Sigmoid colon (tissue), 7 donors: ENCODE results near the gene SPATA31C2. TPM values are rescaled to one million over a fixed set of nuclear protein-coding genes. Genes with fewer than 3 reads are reported as not detected.
"Not testable (repeated sequence)": the region's sequence is repeated elsewhere in the genome, so short reads cannot be mapped to it uniquely, and the experiment has no call there.

Source experiments
- DNase-seq: peaks from one replicate; pipeline ENCODE4 v3.0.0-alpha.2; 2019
- H3K27ac ChIP-seq, 4 donors: fragments of 200-600 bp; sonication (generic); one replicate each; pipeline ENCODE4 v1.5.1; 2016 to 2019; ENCODE audit warnings: mild to moderate bottlenecking in 1 of 4
- H3K27me3 ChIP-seq, 3 donors: fragments of 200-600 bp; sonication (generic); one replicate each; pipeline ENCODE4 v1.5.1; 2019; ENCODE audit warnings: mild to moderate bottlenecking in 1 of 3
- H3K36me3 ChIP-seq, 4 donors: fragments of 200-600 bp; sonication (generic); one replicate each; pipeline ENCODE4 v1.5.1; 2016 to 2019
- H3K4me1 ChIP-seq, 4 donors: fragments of 200-600 bp; sonication (generic); one replicate each; pipeline ENCODE4 v1.5.1; 2017 to 2019
- H3K4me3 ChIP-seq, 4 donors: fragments of 200-600 bp; sonication (generic); one replicate each; pipeline ENCODE4 v1.5.1; 2017 to 2019; ENCODE audit warnings: mild to moderate bottlenecking in 2 of 4, moderate library complexity in 1 of 4
- H3K9me3 ChIP-seq, 4 donors: fragments of 200-600 bp in 3 of 4; sonication (generic) in 3 of 4; one replicate each; pipeline versions ENCODE4 v1.5.1 to v1.6.1; 2013 to 2019
- CTCF ChIP-seq, 4 experiments: fragments of 450-650 bp in 3 of 4; fragments of 200-600 bp in 1 of 4; IDR thresholded peaks; one replicate each; pipeline ENCODE4 v1.5.1; 2016 to 2019; ENCODE audit warnings: antibody characterized with exemption in 4 of 4, mild to moderate bottlenecking in 3 of 4, moderate library complexity in 2 of 4
- EP300 ChIP-seq, 4 donors: sonication (generic); formaldehyde crosslinking; IDR thresholded peaks; one replicate each; pipeline ENCODE4 v1.6.1; 2017; ENCODE audit warnings: antibody characterized with exemption in 4 of 4
- POLR2A ChIP-seq, 2 donors: fragments of 450-650 bp; IDR thresholded peaks; one replicate each; pipeline ENCODE4 v1.6.1; 2016; ENCODE audit warnings: antibody characterized with exemption in 2 of 2, mild to moderate bottlenecking in 2 of 2, moderate library complexity in 2 of 2
- POLR2AphosphoS5 ChIP-seq, 4 donors: sonication (generic); formaldehyde crosslinking; IDR thresholded peaks; one replicate each; pipeline ENCODE4 v1.6.1; 2017; ENCODE audit warnings: antibody characterized with exemption in 4 of 4
- WGBS, 2 donors: extraction: QIAGEN DNeasy Blood & Tissue Kit; methylation state at CpG; one replicate each; pipeline ENCODE4 v1.1.7; 2013; 5-methylcytosine and 5-hydroxymethylcytosine counted together
- intact Hi-C: fragments of 100-400 bp; cut with DNase I; formaldehyde crosslinking; loops from one replicate; pipeline ENCODE4 v1.15.1; 2023
- polyA plus RNA-seq, 3 donors: library from polyadenylated mRNA; stranded (reverse); fragments of 200-250 nt; gene quantifications; one replicate each; pipeline ENCODE4 v1.2.3, GENCODE V29; 2013
- total RNA-seq, 4 donors: library from RNA; depleted of rRNA; stranded (reverse); fragments of >200 nt; gene quantifications; one replicate each; pipeline ENCODE4 v1.1.0, GENCODE V29; 2016
- donor health status: healthy with polysubstance abuse.
- donor health status: Bipolar disorder and iron deficiency.
- donor health status: healthy.

SPATA31C2 gene
- total and polyA plus RNA-seq, 7 donors = not detected

GRCh38 chr9:88164850-88165249 is 26.6 kb upstream of the SPATA31C2 start:
- H3K4me3 ChIP-seq = no peak overlapping the region
- H3K36me3 ChIP-seq = no peaks in the 10 kb centered on the region
- no peak for DNase-seq
- TF ChIP-seq CTCF (IDR thresholded peaks at IDR 0.05) = no peak
- no peak for TF ChIP-seq POLR2A (IDR thresholded peaks at IDR 0.05)
- no peak for TF ChIP-seq EP300 (IDR thresholded peaks at IDR 0.05)
- no peak for TF ChIP-seq POLR2AphosphoS5 (IDR thresholded peaks at IDR 0.05)
- no peaks in the 10 kb centered on the region for H3K27me3 ChIP-seq
- intact Hi-C loops = no loop called here
- 74 to 75% methylated on average over 3 of the region's 3 CpGs for WGBS, 2 donors
- no peaks in the 10 kb centered on the region for H3K4me1 ChIP-seq
- H3K27ac ChIP-seq = no peak overlapping the region
- H3K9me3 ChIP-seq = peaks cover 0 to 5% (median 0%) of the 10 kb centered on the region in 4 donors

GRCh38 chr9:88161144-88161543 is 22.9 kb upstream of the SPATA31C2 start:
- Histone ChIP-seq H3K27ac (no peak overlapping the region), H3K9me3 (no peaks in the 10 kb centered on the region), H3K27me3 (no peaks in the 10 kb centered on the region), H3K4me3 (no peak overlapping the region), H3K36me3 (no peaks in the 10 kb centered on the region), H3K4me1 (no peaks in the 10 kb centered on the region)
- no peak for DNase-seq
- WGBS, 2 donors = 85 to 91% methylated on average over 6 of the region's 6 CpGs
- TF ChIP-seq CTCF (IDR thresholded peaks at IDR 0.05) (no peak), POLR2A (IDR thresholded peaks at IDR 0.05) (no peak), EP300 (IDR thresholded peaks at IDR 0.05) (no peak), POLR2AphosphoS5 (IDR thresholded peaks at IDR 0.05) (no peak)
- intact Hi-C loops = no loop called here

DNA sequence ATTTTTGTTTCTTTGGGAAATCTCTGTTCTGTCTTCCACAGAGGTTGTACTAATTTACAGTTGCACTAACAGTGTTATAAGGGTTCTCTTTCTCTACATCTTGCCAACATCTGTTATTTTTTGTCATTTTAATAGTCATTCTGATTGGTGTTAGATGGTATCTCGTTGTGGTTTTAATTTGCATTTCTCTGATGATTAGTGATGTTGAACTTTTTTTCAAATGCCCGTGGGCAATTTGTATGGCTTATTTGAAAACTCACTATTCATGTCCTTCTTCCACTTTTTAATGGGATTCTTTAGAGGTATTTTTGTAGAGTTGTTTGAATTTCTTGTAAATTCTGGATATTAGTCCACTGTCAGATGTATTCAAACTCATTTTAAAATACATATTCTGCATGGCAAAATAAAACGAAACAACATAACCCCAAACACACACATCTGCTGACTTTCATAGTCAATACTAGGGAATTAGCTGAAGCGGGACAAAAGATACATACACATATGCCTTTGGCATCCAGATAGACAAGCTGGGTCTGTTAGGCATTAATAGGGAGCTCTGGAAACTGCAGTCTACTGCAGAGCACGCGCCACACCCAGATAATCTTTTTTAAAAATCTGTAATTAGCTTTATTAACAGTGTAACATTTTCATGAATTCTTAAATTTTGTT is 5.8 kb upstream of the SPATA31C2 start:
- no peak for TF ChIP-seq EP300 (IDR thresholded peaks at IDR 0.05)
- TF ChIP-seq POLR2A (IDR thresholded peaks at IDR 0.05) = no peak
- TF ChIP-seq CTCF (IDR thresholded peaks at IDR 0.05) = no peak
- no peak for TF ChIP-seq POLR2AphosphoS5 (IDR thresholded peaks at IDR 0.05)
- 88 to 91% methylated on average over 6 of the region's 6 CpGs for WGBS, 2 donors
- H3K27ac ChIP-seq = no peak overlapping the region
- no peaks in the 10 kb centered on the region for H3K9me3 ChIP-seq
- no peaks in the 10 kb centered on the region for H3K36me3 ChIP-seq
- no peaks in the 10 kb centered on the region for H3K27me3 ChIP-seq
- no peaks in the 10 kb centered on the region for H3K4me1 ChIP-seq
- no peak overlapping the region for H3K4me3 ChIP-seq
- no peak for DNase-seq
- intact Hi-C loops = no loop called here

DNA sequence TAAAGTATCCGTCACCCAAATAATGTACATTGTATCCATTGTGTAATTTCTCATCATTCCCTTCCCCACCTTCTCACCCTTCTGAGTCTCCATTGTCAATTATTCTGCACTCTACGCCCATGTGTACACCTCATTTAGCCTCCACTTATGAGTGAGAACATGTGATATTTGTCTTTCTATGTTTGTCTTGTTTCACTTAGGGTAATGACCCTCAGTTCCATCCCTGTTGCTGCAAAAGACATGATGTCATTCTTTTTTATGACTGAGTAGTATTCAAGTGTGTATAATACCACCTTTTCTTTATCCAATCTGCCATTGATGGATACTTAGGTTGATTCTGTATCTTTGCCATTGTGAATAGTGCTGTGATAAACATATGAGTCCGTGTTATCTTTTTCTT is 4.9 kb upstream of the SPATA31C2 start:
- Histone ChIP-seq H3K4me1 (no peaks in the 10 kb centered on the region), H3K9me3 (no peaks in the 10 kb centered on the region), H3K36me3 (no peaks in the 10 kb centered on the region), H3K27ac (no peak overlapping the region), H3K4me3 (no peak overlapping the region), H3K27me3 (no peaks in the 10 kb centered on the region)
- 61 to 80% methylated on average over 3 of the region's 3 CpGs for WGBS, 2 donors
- TF ChIP-seq CTCF (IDR thresholded peaks at IDR 0.05) (no peak), EP300 (IDR thresholded peaks at IDR 0.05) (no peak), POLR2A (IDR thresholded peaks at IDR 0.05) (no peak), POLR2AphosphoS5 (IDR thresholded peaks at IDR 0.05) (no peak)
- intact Hi-C loops = no loop called here
- DNase-seq = no peak

DNA sequence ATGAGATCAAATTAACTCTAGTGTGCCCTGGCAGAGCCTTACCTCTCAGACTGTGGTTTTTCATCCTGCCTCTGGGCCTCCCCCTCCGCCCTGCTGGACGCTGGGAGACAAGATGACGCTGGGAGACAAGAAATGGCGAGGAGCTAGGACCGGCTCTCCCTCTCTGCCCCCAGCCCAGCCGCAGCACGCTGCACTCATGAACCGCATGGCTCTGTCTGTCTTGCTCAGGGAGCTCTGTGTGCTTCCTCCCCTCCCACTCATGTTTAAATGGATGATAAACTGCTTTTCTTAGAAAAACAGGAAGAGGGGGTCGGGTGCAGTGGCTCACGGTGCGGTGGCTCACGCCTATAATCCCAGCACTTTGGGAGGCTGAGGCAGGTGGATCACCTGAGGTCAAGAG is 4.7 kb downstream of the SPATA31C2 start:
- 37 to 77% methylated on average over 12 of the region's 12 CpGs for WGBS, 2 donors
- H3K9me3 ChIP-seq, H3K4me1 ChIP-seq, H3K27me3 ChIP-seq, H3K4me3 ChIP-seq, H3K36me3 ChIP-seq, DNase-seq, H3K27ac ChIP-seq, intact Hi-C loops: not testable (repeated sequence)

DNA sequence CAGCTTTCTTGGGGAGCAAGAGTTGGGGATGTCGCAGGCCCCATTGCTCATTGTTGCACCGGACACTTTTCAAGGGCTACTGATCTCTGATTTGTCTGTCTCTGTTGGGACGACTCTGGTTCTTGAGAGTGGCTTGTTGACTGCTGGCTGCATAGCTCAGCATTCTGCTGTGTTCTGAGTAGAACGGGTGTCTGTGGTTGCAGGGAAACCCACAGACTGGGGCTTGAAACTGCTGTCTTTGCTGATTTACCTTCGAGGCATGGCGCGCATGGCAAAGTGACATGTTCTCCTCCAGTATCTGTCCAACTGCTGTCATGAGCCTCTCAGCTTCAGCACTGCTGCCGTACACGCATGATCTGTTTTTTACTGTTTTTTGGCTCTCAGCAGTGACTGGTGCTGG is 8.7 kb downstream of the SPATA31C2 start:
- H3K9me3 ChIP-seq, H3K4me3 ChIP-seq, H3K27ac ChIP-seq, H3K36me3 ChIP-seq, intact Hi-C loops, H3K4me1 ChIP-seq, H3K27me3 ChIP-seq, DNase-seq: not testable (repeated sequence)
- WGBS, 2 donors = 70 to 87% methylated on average over 9 of the region's 9 CpGs

GRCh38 chr9:88127700-88128300 is 10.5 kb downstream of the SPATA31C2 start:
- DNase-seq, H3K4me3 ChIP-seq, H3K4me1 ChIP-seq, H3K9me3 ChIP-seq, intact Hi-C loops, H3K27ac ChIP-seq, H3K27me3 ChIP-seq, H3K36me3 ChIP-seq: not testable (repeated sequence)
- WGBS, 2 donors = 94 to 96% methylated on average over 13 of the region's 13 CpGs

DNA sequence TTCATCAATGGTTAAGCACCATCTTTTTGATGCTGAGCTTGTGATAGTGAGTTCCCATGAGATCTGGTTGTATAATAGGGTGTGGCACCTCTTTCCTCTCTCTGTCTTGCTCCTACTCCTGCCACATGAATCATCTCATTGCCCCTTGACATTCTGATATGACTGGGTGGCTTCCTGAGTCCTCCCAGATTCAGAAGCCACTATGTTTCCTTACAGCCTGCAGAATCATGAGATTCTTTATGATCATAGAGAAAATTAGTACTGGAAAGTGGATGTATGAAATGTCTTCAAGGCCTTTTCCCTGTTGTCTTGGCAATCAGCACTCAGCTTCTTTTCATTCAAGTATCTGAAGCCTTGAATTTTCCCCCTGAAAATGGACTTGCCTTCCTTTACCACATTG is 14.9 kb downstream of the SPATA31C2 start:
- H3K27me3 ChIP-seq, H3K9me3 ChIP-seq, H3K4me1 ChIP-seq, H3K4me3 ChIP-seq, DNase-seq, H3K27ac ChIP-seq, intact Hi-C loops, H3K36me3 ChIP-seq: not testable (repeated sequence)
